Glutamatergic neuron (in vitro differentiated cells): ENCODE results near the gene NRG3. TPM values are rescaled to one million over a fixed set of nuclear protein-coding genes. Genes with fewer than 3 reads are reported as not detected.

ENCODE experiments used
- DNase-seq: peaks from one replicate; pipeline ENCODE4 v3.0.0; 2022
- H3K27ac Mint-ChIP-seq: one replicate; pipeline ENCODE4 v1.8.0; 2020; ENCODE audit warnings: mild to moderate bottlenecking, mixed read lengths, inconsistent platforms; ENCODE audit not compliant: unreplicated experiment
- H3K27me3 Mint-ChIP-seq: one replicate; pipeline ENCODE4 v1.8.0; 2020; ENCODE audit warnings: mild to moderate bottlenecking, moderate library complexity, mixed read lengths, inconsistent platforms; ENCODE audit not compliant: unreplicated experiment
- H3K36me3 Mint-ChIP-seq: one replicate; pipeline ENCODE4 v1.8.0; 2020; ENCODE audit warnings: mild to moderate bottlenecking, mixed read lengths, inconsistent platforms; ENCODE audit not compliant: unreplicated experiment
- H3K4me1 Mint-ChIP-seq: one replicate; pipeline ENCODE4 v1.8.0; 2020; ENCODE audit warnings: mild to moderate bottlenecking, low read depth, mixed read lengths, inconsistent platforms; ENCODE audit not compliant: unreplicated experiment
- H3K4me3 Mint-ChIP-seq: one replicate; pipeline ENCODE4 v1.8.0; 2020; ENCODE audit warnings: mild to moderate bottlenecking, mixed read lengths, inconsistent platforms; ENCODE audit not compliant: unreplicated experiment
- H3K9me3 Mint-ChIP-seq: one replicate; pipeline ENCODE4 v1.8.0; 2020; ENCODE audit warnings: mild to moderate bottlenecking, moderate library complexity, mixed read lengths, inconsistent platforms; ENCODE audit not compliant: unreplicated experiment
- CTCF ChIP-seq: fragments of 200-600 bp; sonication (generic); IDR thresholded peaks from one replicate; pipeline ENCODE4 v1.5.0; 2021; ENCODE audit not compliant: partially characterized antibody, unreplicated experiment
- total RNA-seq: library from RNA; stranded (reverse); fragmentation: NEBNext Ultra II Directional; extraction: Animal tissue kit (Norgen Biotek cat#: 25700); gene quantifications from one replicate; pipeline ENCODE4 v1.2.1, GENCODE V29; 2021; ENCODE audit not compliant: unreplicated experiment

Gene NRG3
- total RNA-seq, 1 donor from 2014 or later = 3.2 TPM

DNA sequence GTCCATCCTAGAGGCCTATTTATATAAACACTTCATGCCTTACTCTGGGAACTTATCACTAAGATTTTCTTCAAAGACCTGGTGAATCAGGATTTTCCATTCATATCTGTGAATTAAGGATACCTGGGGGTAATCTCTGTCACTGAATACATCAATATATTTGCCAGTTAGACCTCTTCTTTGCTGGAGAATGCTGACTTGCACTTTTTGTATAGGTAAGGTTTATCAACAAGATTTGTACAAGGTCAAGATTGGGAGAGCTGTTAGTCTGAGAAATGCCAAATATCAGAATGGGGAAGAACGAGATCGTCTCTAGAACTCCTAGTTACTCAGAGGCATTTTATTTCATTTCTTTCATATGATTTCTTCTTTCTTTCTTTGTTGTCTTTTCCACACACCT is 1060.0 kb downstream of the NRG3 start:
- no peak for TF ChIP-seq CTCF
- no peak overlapping the region for H3K4me3 Mint-ChIP-seq

GRCh38 chr10:82938331-82938730 is 1063.3 kb downstream of the NRG3 start:
- Mint-ChIP-seq H3K4me1 (no peaks in the 10 kb centered on the region), H3K4me3 (no peak overlapping the region), H3K27me3 (no peaks in the 10 kb centered on the region), H3K27ac (no peak overlapping the region), H3K9me3 (no peaks in the 10 kb centered on the region), H3K36me3 (no peaks in the 10 kb centered on the region)
- TF ChIP-seq CTCF = no peak
- no peak for DNase-seq

More for the DNA sequence above, 1060.0 kb downstream of the NRG3 start:
- no peaks in the 10 kb centered on the region for H3K4me1 Mint-ChIP-seq
- no peaks in the 10 kb centered on the region for H3K27me3 Mint-ChIP-seq
- no peak for DNase-seq
- no peak overlapping the region for H3K27ac Mint-ChIP-seq
- H3K36me3 Mint-ChIP-seq = no peaks in the 10 kb centered on the region
- no peaks in the 10 kb centered on the region for H3K9me3 Mint-ChIP-seq

DNA sequence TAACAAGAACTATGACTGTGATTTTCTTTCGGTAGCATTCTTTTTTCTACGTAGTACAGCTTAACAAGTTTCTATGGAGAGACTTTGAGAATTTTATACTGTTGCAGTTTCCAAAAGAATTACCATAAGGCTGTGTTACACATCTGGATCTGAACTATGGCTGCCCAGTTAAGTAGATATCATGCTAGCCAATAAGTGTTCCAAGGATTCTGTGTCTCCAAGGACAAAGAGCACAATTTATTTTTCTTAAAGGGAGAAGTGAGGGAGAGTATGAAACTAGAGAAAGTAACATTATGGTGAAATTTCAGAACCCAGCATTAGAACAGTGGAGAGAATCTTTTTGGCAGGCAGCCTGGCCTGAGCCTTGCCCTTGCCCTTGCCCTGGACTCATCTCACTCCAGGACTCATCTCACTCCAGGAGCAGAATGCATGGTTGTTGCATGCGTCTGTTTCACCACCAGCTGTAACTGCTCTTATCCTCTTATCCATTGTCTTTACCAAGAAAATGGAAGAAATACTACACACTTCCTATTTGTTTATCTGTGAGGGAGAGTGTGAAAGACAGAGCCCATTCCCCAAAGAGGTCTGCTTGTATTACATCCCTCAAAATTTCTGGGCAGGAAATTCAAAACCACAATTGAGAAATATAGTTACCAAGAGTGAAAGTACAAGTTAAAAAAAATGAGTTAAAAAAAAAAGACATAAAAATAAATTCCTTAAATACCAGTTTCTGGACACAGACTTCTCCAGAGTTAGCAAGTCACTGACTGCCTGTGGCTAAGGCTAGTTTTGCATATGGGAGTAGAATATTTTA is 1067.5 kb downstream of the NRG3 start:
- Mint-ChIP-seq H3K27me3 (no peaks in the 10 kb centered on the region), H3K27ac (no peak overlapping the region), H3K4me3 (no peak overlapping the region), H3K9me3 (no peaks in the 10 kb centered on the region), H3K4me1 (no peaks in the 10 kb centered on the region), H3K36me3 (peaks cover 5% of the 10 kb centered on the region)
- no peak for DNase-seq
- no peak for TF ChIP-seq CTCF

GRCh38 chr10:82943142-82943541 is 1068.1 kb downstream of the NRG3 start:
- TF ChIP-seq CTCF = no peak
- Mint-ChIP-seq H3K9me3 (no peaks in the 10 kb centered on the region), H3K27me3 (no peaks in the 10 kb centered on the region), H3K4me1 (no peaks in the 10 kb centered on the region), H3K36me3 (peaks cover 5% of the 10 kb centered on the region), H3K27ac (no peak overlapping the region), H3K4me3 (no peak overlapping the region)
- no peak for DNase-seq

- Mint-ChIP-seq H3K9me3 (no peaks in the 10 kb centered on the region), H3K4me1 (no peaks in the 10 kb centered on the region), H3K27me3 (no peaks in the 10 kb centered on the region), H3K36me3 (peaks cover 5% of the 10 kb centered on the region), H3K4me3 (no peak overlapping the region), H3K27ac (no peak overlapping the region)
- no peak for TF ChIP-seq CTCF
- no peak for DNase-seq
Measured at GRCh38 chr10:82949816-82950575, 1075.0 kb downstream of the NRG3 start.
